Ishikawa (cell line): Measurements from ENCODE around the gene PCED1A.

Experiments
- CEBPB ChIP-seq: IDR thresholded peaks from 2 replicates; pipeline ENCODE4 v1.6.1; 2012
- CREB1 ChIP-seq: IDR thresholded peaks from 2 replicates; pipeline ENCODE4 v1.6.1; 2012; ENCODE audit warnings: low read depth
- EGR1 ChIP-seq: IDR thresholded peaks from 2 replicates; pipeline ENCODE4 v1.6.1; 2012
- EP300 ChIP-seq: IDR thresholded peaks from 2 replicates; pipeline ENCODE4 v1.6.1; 2012; ENCODE audit warnings: borderline replicate concordance
- FOXM1 ChIP-seq: IDR thresholded peaks from 2 replicates; pipeline ENCODE4 v1.6.1; 2012; ENCODE audit warnings: low read depth, borderline replicate concordance
- MAX ChIP-seq: IDR thresholded peaks from 2 replicates; pipeline ENCODE4 v1.6.1; 2012
- RAD21 ChIP-seq: IDR thresholded peaks from 2 replicates; pipeline ENCODE4 v1.6.1; 2012; ENCODE audit warnings: low read depth
- REST ChIP-seq: IDR thresholded peaks from 2 replicates; pipeline ENCODE4 v1.6.1; 2012; ENCODE audit warnings: low read depth, mild to moderate bottlenecking
- TAF1 ChIP-seq: IDR thresholded peaks from 2 replicates; pipeline ENCODE4 v1.6.1; 2012; ENCODE audit warnings: low read depth, mild to moderate bottlenecking
- TCF12 ChIP-seq: IDR thresholded peaks from 2 replicates; pipeline ENCODE4 v1.6.1; 2012; ENCODE audit warnings: low read depth
- TEAD4 ChIP-seq: IDR thresholded peaks from 2 replicates; pipeline ENCODE4 v1.6.1; 2012
- USF1 ChIP-seq: IDR thresholded peaks from 2 replicates; pipeline ENCODE4 v1.6.1; 2012
- YY1 ChIP-seq: IDR thresholded peaks from 2 replicates; pipeline ENCODE4 v1.6.1; 2012; ENCODE audit warnings: low read depth
- ZBTB7A ChIP-seq: IDR thresholded peaks from 2 replicates; pipeline ENCODE4 v1.6.1; 2012; ENCODE audit warnings: low read depth

- TF ChIP-seq EP300, result no peak
- no peak for TF ChIP-seq RAD21
- no peak for TF ChIP-seq EGR1
- no peak for TF ChIP-seq MAX
- no peak for TF ChIP-seq TAF1
- no peak for TF ChIP-seq REST
- no peak for TF ChIP-seq YY1
- TF ChIP-seq CEBPB, result no peak
- TF ChIP-seq FOXM1, result no peak
- TF ChIP-seq USF1, result no peak
- TF ChIP-seq ZBTB7A, result no peak
- TF ChIP-seq CREB1, result no peak
- no peak for TF ChIP-seq TEAD4
- no peak for TF ChIP-seq TCF12
Measured at GRCh38 chr20:2838170-2838797, 2.2 kb downstream of the PCED1A start.
